Measurements from ENCODE around the gene SLC7A4.

DNA sequence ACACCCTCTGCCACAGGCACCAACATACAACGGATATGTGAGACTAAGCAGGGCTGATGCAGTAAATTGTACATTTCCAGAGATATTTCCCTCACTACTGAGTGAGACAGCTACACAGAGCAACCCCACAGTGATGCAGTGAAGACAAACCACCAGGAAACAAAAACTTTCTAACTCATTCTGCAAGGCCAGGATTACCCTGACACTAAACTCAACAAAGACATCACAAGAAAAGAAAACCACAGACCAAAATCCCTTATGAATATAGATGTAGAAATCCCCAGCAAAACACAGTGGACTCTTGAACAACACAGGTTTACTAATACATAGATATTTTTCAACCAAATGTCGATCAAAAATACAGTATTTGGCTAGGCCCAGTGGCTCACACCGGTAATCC lies 1.5 kb upstream of the SLC7A4 start:
- TF ChIP-seq MTA2 (IDR thresholded peaks at IDR 0.05; ENCODE audit: low read depth) (no peak), PAX8 (IDR thresholded peaks at IDR 0.05) (no peak), POLR2A (IDR thresholded peaks at IDR 0.05; ENCODE audit: low read depth, low read length) (no peak), CTCF (IDR thresholded peaks at IDR 0.05 in 2 of 3, conservative IDR thresholded peaks at IDR 0.05 in 1 of 3; ENCODE audit: control insufficient read depth in 2 of 3, extremely low read depth in 1 of 3, insufficient read depth in 1 of 3, low read depth in 3 of 3, low read length in 3 of 3) (no peak), EZH2 (IDR thresholded peaks at IDR 0.05; ENCODE audit: borderline replicate concordance, control insufficient read depth, low read depth, low read length) (no peak), SP1 (IDR thresholded peaks at IDR 0.05; ENCODE audit: low read depth, low read length) (no peak), IRF3 (IDR thresholded peaks at IDR 0.05) (no peak), MAX (IDR thresholded peaks at IDR 0.05; ENCODE audit: low read depth, low read length) (no peak), SMC3 (IDR thresholded peaks at IDR 0.05; ENCODE audit: borderline replicate concordance, low read length) (no peak), EED (IDR thresholded peaks at IDR 0.05; ENCODE audit: low read depth) (no peak), SRF (IDR thresholded peaks at IDR 0.05; ENCODE audit: low read depth in 2 of 2, low read length in 2 of 2) (no peak), RFX5 (IDR thresholded peaks at IDR 0.05; ENCODE audit: low read depth, low read length) (no peak)
- TF ChIP-seq, protein P1, sequence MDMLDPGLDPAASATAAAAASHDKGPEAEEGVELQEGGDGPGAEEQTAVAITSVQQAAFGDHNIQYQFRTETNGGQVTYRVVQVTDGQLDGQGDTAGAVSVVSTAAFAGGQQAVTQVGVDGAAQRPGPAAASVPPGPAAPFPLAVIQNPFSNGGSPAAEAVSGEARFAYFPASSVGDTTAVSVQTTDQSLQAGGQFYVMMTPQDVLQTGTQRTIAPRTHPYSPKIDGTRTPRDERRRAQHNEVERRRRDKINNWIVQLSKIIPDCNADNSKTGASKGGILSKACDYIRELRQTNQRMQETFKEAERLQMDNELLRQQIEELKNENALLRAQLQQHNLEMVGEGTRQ (IDR thresholded peaks at IDR 0.05; ENCODE audit: borderline replicate concordance, low read depth, low read length): no peak
- TF ChIP-seq, protein P2, sequence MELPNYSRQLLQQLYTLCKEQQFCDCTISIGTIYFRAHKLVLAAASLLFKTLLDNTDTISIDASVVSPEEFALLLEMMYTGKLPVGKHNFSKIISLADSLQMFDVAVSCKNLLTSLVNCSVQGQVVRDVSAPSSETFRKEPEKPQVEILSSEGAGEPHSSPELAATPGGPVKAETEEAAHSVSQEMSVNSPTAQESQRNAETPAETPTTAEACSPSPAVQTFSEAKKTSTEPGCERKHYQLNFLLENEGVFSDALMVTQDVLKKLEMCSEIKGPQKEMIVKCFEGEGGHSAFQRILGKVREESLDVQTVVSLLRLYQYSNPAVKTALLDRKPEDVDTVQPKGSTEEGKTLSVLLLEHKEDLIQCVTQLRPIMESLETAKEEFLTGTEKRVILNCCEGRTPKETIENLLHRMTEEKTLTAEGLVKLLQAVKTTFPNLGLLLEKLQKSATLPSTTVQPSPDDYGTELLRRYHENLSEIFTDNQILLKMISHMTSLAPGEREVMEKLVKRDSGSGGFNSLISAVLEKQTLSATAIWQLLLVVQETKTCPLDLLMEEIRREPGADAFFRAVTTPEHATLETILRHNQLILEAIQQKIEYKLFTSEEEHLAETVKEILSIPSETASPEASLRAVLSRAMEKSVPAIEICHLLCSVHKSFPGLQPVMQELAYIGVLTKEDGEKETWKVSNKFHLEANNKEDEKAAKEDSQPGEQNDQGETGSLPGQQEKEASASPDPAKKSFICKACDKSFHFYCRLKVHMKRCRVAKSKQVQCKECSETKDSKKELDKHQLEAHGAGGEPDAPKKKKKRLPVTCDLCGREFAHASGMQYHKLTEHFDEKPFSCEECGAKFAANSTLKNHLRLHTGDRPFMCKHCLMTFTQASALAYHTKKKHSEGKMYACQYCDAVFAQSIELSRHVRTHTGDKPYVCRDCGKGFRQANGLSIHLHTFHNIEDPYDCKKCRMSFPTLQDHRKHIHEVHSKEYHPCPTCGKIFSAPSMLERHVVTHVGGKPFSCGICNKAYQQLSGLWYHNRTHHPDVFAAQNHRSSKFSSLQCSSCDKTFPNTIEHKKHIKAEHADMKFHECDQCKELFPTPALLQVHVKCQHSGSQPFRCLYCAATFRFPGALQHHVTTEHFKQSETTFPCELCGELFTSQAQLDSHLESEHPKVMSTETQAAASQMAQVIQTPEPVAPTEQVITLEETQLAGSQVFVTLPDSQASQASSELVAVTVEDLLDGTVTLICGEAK (IDR thresholded peaks at IDR 0.05; ENCODE audit: borderline replicate concordance): no peak

All from GM12878 (cell line).